ENCODE results near the gene MAT2B. TPM values are rescaled to one million over a fixed set of nuclear protein-coding genes. Genes with fewer than 3 reads are reported as not detected.

Gene MAT2B
- polyA plus RNA-seq, 1 of the 3 experiments (the other 2 are of a cell fraction) = 30.1 TPM

GRCh38 chr5:163563112-163563511, 57.7 kb downstream of the MAT2B start:
- Histone ChIP-seq H3K9me2 (no peaks in the 10 kb centered on the region), H3K27me3 (ENCODE audit: insufficient read depth) (no peaks in the 10 kb centered on the region), H3K79me2 (ENCODE audit: insufficient read depth) (no peaks in the 10 kb centered on the region), H4K20me1 (ENCODE audit: insufficient read depth) (no peaks in the 10 kb centered on the region), H3K27ac (ENCODE audit: low read depth in 2 of 2, low read length in 1 of 2) (no peak overlapping the region), H3K4me1 (ENCODE audit: control insufficient read depth in 1 of 2, insufficient read depth in 2 of 2, low read depth in 1 of 2, low read length in 1 of 2) (peaks cover 0 to 16% of the 10 kb centered on the region in 2 experiments; a peak in 3 of 4 replicates), H3F3A (replicated peaks; ENCODE audit: insufficient read depth) (peaks cover under 1% of the 10 kb centered on the region), H3K4me3 (ENCODE audit: low read depth in 2 of 2, low read length in 1 of 2) (no peak overlapping the region), H2AFZ (ENCODE audit: low read depth) (no peak overlapping the region), H3K9me3 (no peaks in the 10 kb centered on the region), H3K9ac (no peak overlapping the region), H3K4me2 (no peak overlapping the region), H3K36me3 (replicated peaks in 1 of 2; ENCODE audit: control insufficient read depth in 1 of 2, insufficient read depth in 2 of 2, low read length in 1 of 2) (no peaks in the 10 kb centered on the region)
- 71% methylated on average over 1 of the region's 1 CpG for WGBS (ENCODE audit: low lambda C conversion rate)
- DNase-seq = no peak
- no peak for TF ChIP-seq CHD2 (IDR thresholded peaks at IDR 0.05; ENCODE audit: low read length, partially characterized antibody)
- TF ChIP-seq MAX (IDR thresholded peaks at IDR 0.05; ENCODE audit: low read depth) = no peak
- TF ChIP-seq EP300 (IDR thresholded peaks at IDR 0.05; ENCODE audit: borderline replicate concordance in 1 of 2, low read depth in 1 of 2, low read length in 1 of 2) = no peak
- TF ChIP-seq MEF2A (IDR thresholded peaks at IDR 0.05; ENCODE audit: borderline replicate concordance, low read depth) = no peak
- TF ChIP-seq FOSL2 (IDR thresholded peaks at IDR 0.05; ENCODE audit: borderline replicate concordance, low read depth) = no peak
- no peak for TF ChIP-seq RAD21 (IDR thresholded peaks at IDR 0.05; ENCODE audit: low read length)
- TF ChIP-seq NRF1 (IDR thresholded peaks at IDR 0.05; ENCODE audit: low read depth, low read length) = no peak
- no peak for TF ChIP-seq FOXM1 (IDR thresholded peaks at IDR 0.05; ENCODE audit: low read depth)
- no peak for TF ChIP-seq REST (IDR thresholded peaks at IDR 0.05; ENCODE audit: low read depth, low read length)
- TF ChIP-seq GATA2 (CRISPR knock-in tag; IDR thresholded peaks at IDR 0.05) = no peak
- no peak for TF ChIP-seq FOXJ3 (CRISPR knock-in tag; IDR thresholded peaks at IDR 0.05)
- TF ChIP-seq PBX3 (IDR thresholded peaks at IDR 0.05) = no peak
- TF ChIP-seq SMC3 (IDR thresholded peaks at IDR 0.05; ENCODE audit: low read depth, low read length) = no peak
- no peak for TF ChIP-seq MXI1 (IDR thresholded peaks at IDR 0.05; ENCODE audit: low read depth, low read length)
- no peak for TF ChIP-seq USF2 (IDR thresholded peaks at IDR 0.05; ENCODE audit: borderline replicate concordance, low read depth, low read length)
- ChIA-PET POLR2A (no interaction called here), CTCF (interaction anchor here (1.2 to 2.3 kb wide), 2 partner anchors 8 to 22 kb away, joined by 3 to 12 read pairs; no protein-coding TSS in a partner anchor)

Data from SK-N-SH (cell line).